GM20000 (cell line): ENCODE data around the gene CCDC63.
A peak's percentile ranks its signal among the peaks of the same experiment; 100 is the strongest.
"Not testable (repeated sequence)": the region's sequence is repeated elsewhere in the genome, so short reads cannot be mapped to it uniquely, and the experiment has no call there.

ENCODE experiments used
- DNase-seq: peaks from one replicate; pipeline ENCODE4 v3.0.0; 2012; ENCODE audit warnings: low spot score
- CTCF ChIP-seq: IDR thresholded peaks from 2 replicates; pipeline ENCODE4 v1.5.1; 2012; ENCODE audit warnings: mild to moderate bottlenecking, control low read depth; ENCODE audit errors: extremely low read depth, missing control alignments

Gene CCDC63

GRCh38 chr12:110850762-110851161 is 4.0 kb downstream of the CCDC63 start:
- no peak for DNase-seq
- no peak for TF ChIP-seq CTCF

- TF ChIP-seq CTCF, result no peak
- DNase-seq, result no peak
These were observed 7.0 kb downstream of the CCDC63 start for GRCh38 chr12:110853836-110854235.

DNA sequence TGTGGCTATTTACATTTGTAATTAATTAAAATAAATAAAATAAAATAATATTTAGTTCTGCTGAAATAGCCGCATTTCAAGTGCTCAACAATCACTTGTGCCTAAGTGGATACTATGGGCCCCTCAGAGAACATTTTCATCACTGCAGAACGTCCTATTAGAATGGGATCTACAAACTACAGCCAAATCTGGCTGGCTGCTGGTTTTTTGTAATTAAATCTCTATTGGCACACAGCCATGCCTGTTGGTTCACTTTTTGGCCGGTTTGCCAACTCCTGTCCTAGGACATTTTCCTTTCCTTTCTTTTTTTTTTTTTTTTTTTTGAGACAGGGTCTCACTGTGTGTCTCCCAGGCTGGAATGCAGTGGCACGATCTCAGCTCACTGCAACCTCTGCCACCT is 9.8 kb downstream of the CCDC63 start:
- TF ChIP-seq CTCF, result no peak
- DNase-seq, result no peak

- no peak for TF ChIP-seq CTCF
- no peak for DNase-seq
These were observed 10.7 kb downstream of the CCDC63 start for GRCh38 chr12:110857528-110857927.

GRCh38 chr12:110857954-110858353 is 11.2 kb downstream of the CCDC63 start:
- not testable (repeated sequence) for DNase-seq

GRCh38 chr12:110858848-110859247 is 12.1 kb downstream of the CCDC63 start:
- DNase-seq, result peak; percentile 8
- TF ChIP-seq CTCF, result no peak

DNA sequence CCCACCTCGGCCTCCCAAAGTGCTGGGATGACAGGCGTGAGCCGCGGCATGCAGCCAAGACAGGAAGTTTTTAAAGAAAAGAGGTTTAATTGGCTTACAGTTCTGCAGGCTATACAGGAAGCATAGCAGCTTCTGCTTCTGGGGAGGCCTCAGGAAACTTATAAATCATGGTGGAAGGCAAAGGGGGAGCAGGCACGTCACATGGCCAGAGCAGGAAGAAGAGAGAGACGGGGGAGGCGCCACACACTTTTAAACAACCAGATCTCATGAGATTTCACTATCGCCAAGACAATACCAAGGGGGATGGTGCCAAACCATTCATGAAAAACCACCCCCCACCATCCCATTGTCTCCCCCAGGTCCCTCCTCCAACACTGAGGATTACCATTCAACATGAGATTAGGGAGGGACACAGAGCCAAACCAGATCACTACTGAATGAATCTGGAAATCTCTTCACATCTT is 14.1 kb downstream of the CCDC63 start:
- no peak for TF ChIP-seq CTCF
- DNase-seq, result no peak

- TF ChIP-seq CTCF, result no peak
- DNase-seq, result no peak
These were observed 14.9 kb downstream of the CCDC63 start for GRCh38 chr12:110861729-110862128.
